ENCODE measurements around the gene TP53I13. TPM values are rescaled to one million over a fixed set of nuclear protein-coding genes. Genes with fewer than 3 reads are reported as not detected.

TP53I13 gene
- total and polyA plus RNA-seq, 2 donors (not counting 1 experiment from before 2014, with no cell fraction given), result 11.1 to 51.5 TPM

- H4K20me1 ChIP-seq (ENCODE audit: control insufficient read depth, extremely low read depth, insufficient read depth, low read length), result no peaks in the 10 kb centered on the region
- peak within 1 kb of the TSS; percentile 28 for H3K9ac ChIP-seq (ENCODE audit: insufficient read depth, low read length)
- TF ChIP-seq, protein P1, sequence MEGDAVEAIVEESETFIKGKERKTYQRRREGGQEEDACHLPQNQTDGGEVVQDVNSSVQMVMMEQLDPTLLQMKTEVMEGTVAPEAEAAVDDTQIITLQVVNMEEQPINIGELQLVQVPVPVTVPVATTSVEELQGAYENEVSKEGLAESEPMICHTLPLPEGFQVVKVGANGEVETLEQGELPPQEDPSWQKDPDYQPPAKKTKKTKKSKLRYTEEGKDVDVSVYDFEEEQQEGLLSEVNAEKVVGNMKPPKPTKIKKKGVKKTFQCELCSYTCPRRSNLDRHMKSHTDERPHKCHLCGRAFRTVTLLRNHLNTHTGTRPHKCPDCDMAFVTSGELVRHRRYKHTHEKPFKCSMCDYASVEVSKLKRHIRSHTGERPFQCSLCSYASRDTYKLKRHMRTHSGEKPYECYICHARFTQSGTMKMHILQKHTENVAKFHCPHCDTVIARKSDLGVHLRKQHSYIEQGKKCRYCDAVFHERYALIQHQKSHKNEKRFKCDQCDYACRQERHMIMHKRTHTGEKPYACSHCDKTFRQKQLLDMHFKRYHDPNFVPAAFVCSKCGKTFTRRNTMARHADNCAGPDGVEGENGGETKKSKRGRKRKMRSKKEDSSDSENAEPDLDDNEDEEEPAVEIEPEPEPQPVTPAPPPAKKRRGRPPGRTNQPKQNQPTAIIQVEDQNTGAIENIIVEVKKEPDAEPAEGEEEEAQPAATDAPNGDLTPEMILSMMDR (conservative IDR thresholded peaks at IDR 0.05 in 1 of 2, IDR thresholded peaks at IDR 0.05 in 1 of 2; ENCODE audit: low read depth in 1 of 2, low read length in 2 of 2), result no peak
- TF ChIP-seq EZH2 (IDR thresholded peaks at IDR 0.05; ENCODE audit: low read length, missing control alignments), result no peak
- H3K9me3 ChIP-seq (ENCODE audit: control insufficient read depth, insufficient read depth, low read depth, low read length), result no peaks in the 10 kb centered on the region
- H3K4me2 ChIP-seq (ENCODE audit: extremely low read depth, insufficient read depth, low read length), result peak within 1 kb of the TSS; percentile 84
- no peak within 1 kb of the TSS for H3K27ac ChIP-seq (ENCODE audit: insufficient read depth, low read length)
- peak within 1 kb of the TSS; percentile 50 to 63 (median 57) for H3K4me3 ChIP-seq (replicated peaks in 1 of 4; ENCODE audit: control extremely low read depth in 1 of 4, insufficient read depth in 1 of 4, low read depth in 3 of 4, low read length in 4 of 4)
- H3K36me3 ChIP-seq (ENCODE audit: control insufficient read depth, insufficient read depth, low read length), result no peaks in the 10 kb centered on the region
- H3K79me2 ChIP-seq (ENCODE audit: control insufficient read depth, insufficient read depth, low read length), result peaks cover 9% of the 10 kb centered on the region
- peaks cover 19% of the 10 kb centered on the region for H3K4me1 ChIP-seq (ENCODE audit: control insufficient read depth, extremely low read depth, insufficient read depth, low read length)
- peak in 1 of 2 donors; percentile 24 for DNase-seq (ENCODE audit: low read depth in 2 of 2)
- no peaks in the 10 kb centered on the region for H3K27me3 ChIP-seq (ENCODE audit: control insufficient read depth, insufficient read depth, low read length)
- H2AFZ ChIP-seq (ENCODE audit: low read length), result peak within 1 kb of the TSS; percentile 12
Measured at GRCh38 chr17:29592850-29593551, 24.5 kb downstream of the TP53I13 start, which contains the start of gene ANKRD13B. Gene ANKRD13B, plus strand, starts transcription at chr17:29593132. Its CDS starts 490 bp downstream, at chr17:29593622.

DNA sequence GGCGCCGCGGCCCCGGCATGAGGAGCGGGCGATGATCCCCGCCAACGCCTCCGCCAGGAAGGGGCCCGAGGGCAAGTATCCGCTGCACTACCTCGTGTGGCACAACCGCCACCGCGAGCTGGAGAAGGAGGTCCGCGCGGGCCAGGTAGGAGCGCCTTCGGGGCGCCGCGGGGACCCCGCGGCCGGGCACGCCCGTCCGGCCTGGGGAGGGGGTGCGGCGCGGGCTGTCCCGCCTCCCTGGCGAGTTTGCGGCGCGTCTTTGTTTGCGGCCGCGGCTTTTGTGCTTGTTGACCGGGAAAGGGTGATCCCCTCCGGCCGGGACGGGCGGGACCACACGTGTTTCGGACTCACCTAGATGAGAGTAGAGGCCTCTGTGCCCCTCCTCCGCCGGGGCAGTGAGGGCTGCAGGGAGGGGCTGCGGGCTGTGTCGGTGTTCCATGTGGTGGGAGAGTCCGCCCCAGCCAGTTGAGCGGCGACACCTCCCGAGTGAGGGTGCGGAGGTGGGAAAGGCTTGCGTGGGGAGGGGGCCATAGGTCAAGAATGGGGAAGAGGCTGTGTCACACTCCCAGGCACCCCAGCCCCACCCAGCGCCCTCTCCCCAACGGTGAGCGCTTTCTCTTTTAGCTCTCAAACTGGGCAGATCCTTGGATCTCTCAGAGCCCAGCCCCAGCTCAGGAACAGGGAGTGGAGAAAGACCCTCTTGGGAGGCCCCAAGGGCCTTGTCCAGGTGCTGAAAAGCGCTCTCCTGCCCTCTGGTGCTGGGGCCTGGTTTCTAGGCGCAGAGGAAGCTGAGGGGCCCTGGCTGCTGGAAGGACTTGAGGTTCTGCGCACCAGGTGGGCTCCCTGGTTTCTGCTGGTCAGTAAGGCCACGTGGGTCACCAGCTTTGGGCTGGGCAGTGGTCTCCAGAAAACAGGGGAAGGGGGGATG is 25.4 kb downstream of the TP53I13 start:
- Histone ChIP-seq H3K9ac (ENCODE audit: insufficient read depth, low read length) (peak overlapping the region; percentile 28), H4K20me1 (ENCODE audit: control insufficient read depth, extremely low read depth, insufficient read depth, low read length) (no peaks in the 10 kb centered on the region), H3K9me3 (ENCODE audit: control insufficient read depth, insufficient read depth, low read depth, low read length) (no peaks in the 10 kb centered on the region), H3K79me2 (ENCODE audit: control insufficient read depth, insufficient read depth, low read length) (peaks cover under 1% of the 10 kb centered on the region), H3K4me3 (replicated peaks in 1 of 4; ENCODE audit: control extremely low read depth in 1 of 4, insufficient read depth in 1 of 4, low read depth in 3 of 4, low read length in 4 of 4) (peak overlapping the region; percentile 50 to 62 (median 56)), H3K4me2 (ENCODE audit: extremely low read depth, insufficient read depth, low read length) (peak overlapping the region; percentile 84), H2AFZ (ENCODE audit: low read length) (no peak overlapping the region), H3K27ac (ENCODE audit: insufficient read depth, low read length) (no peak overlapping the region), H3K27me3 (ENCODE audit: control insufficient read depth, insufficient read depth, low read length) (no peaks in the 10 kb centered on the region), H3K4me1 (ENCODE audit: control insufficient read depth, extremely low read depth, insufficient read depth, low read length) (peaks cover 17% of the 10 kb centered on the region), H3K36me3 (ENCODE audit: control insufficient read depth, insufficient read depth, low read length) (no peaks in the 10 kb centered on the region)
- DNase-seq (ENCODE audit: low read depth in 2 of 2), result peak in 1 of 2 donors; percentile 23
- no peak for TF ChIP-seq EZH2 (IDR thresholded peaks at IDR 0.05; ENCODE audit: low read length, missing control alignments)
- TF ChIP-seq, protein P1 (conservative IDR thresholded peaks at IDR 0.05 in 1 of 2, IDR thresholded peaks at IDR 0.05 in 1 of 2; ENCODE audit: low read depth in 1 of 2, low read length in 2 of 2), result peak in 1 of 2 donors; percentile 21

- H3K4me1 ChIP-seq (ENCODE audit: control insufficient read depth, extremely low read depth, insufficient read depth, low read length), result peaks cover 17% of the 10 kb centered on the region
- H3K27me3 ChIP-seq (ENCODE audit: control insufficient read depth, insufficient read depth, low read length), result no peaks in the 10 kb centered on the region
- H3K4me3 ChIP-seq (replicated peaks in 1 of 4; ENCODE audit: control extremely low read depth in 1 of 4, insufficient read depth in 1 of 4, low read depth in 3 of 4, low read length in 4 of 4), result peak overlapping the region in 2 of 4 experiments; percentile 52 to 61
- H3K36me3 ChIP-seq (ENCODE audit: control insufficient read depth, insufficient read depth, low read length), result no peaks in the 10 kb centered on the region
- no peaks in the 10 kb centered on the region for H3K9me3 ChIP-seq (ENCODE audit: control insufficient read depth, insufficient read depth, low read depth, low read length)
- no peaks in the 10 kb centered on the region for H4K20me1 ChIP-seq (ENCODE audit: control insufficient read depth, extremely low read depth, insufficient read depth, low read length)
- no peak for DNase-seq (ENCODE audit: low read depth in 2 of 2)
- no peak for TF ChIP-seq EZH2 (IDR thresholded peaks at IDR 0.05; ENCODE audit: low read length, missing control alignments)
- TF ChIP-seq, protein P1 (conservative IDR thresholded peaks at IDR 0.05 in 1 of 2, IDR thresholded peaks at IDR 0.05 in 1 of 2; ENCODE audit: low read depth in 1 of 2, low read length in 2 of 2), result no peak
- H3K4me2 ChIP-seq (ENCODE audit: extremely low read depth, insufficient read depth, low read length), result no peak overlapping the region
- H3K79me2 ChIP-seq (ENCODE audit: control insufficient read depth, insufficient read depth, low read length), result no peaks in the 10 kb centered on the region
- no peak overlapping the region for H2AFZ ChIP-seq (ENCODE audit: low read length)
- H3K27ac ChIP-seq (ENCODE audit: insufficient read depth, low read length), result no peak overlapping the region
- no peak overlapping the region for H3K9ac ChIP-seq (ENCODE audit: insufficient read depth, low read length)
Measured at GRCh38 chr17:29594519-29595090, 26.1 kb downstream of the TP53I13 start.

Data from fibroblast of lung (primary cell).